ENCODE data around the gene ARHGAP11A.

DNA sequence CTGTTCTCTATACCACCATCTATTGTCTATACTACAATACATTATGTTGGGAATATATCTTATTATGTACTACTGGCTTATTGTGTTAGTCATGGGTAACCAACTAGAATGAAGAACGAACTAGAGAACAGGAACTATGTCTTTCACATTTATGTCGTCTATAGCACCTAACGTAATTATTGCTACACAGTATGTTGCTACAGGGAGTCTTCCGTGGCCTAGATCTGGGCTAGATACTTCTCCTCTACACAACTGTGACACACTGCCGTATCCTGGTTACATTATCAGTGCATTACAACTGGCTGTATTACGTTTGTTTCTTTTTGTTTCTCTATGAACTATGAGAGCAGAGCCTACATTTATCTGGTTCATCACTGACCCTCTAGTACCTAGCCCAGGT lies 60.2 kb downstream of the ARHGAP11A start:
- TF ChIP-seq, protein P1, sequence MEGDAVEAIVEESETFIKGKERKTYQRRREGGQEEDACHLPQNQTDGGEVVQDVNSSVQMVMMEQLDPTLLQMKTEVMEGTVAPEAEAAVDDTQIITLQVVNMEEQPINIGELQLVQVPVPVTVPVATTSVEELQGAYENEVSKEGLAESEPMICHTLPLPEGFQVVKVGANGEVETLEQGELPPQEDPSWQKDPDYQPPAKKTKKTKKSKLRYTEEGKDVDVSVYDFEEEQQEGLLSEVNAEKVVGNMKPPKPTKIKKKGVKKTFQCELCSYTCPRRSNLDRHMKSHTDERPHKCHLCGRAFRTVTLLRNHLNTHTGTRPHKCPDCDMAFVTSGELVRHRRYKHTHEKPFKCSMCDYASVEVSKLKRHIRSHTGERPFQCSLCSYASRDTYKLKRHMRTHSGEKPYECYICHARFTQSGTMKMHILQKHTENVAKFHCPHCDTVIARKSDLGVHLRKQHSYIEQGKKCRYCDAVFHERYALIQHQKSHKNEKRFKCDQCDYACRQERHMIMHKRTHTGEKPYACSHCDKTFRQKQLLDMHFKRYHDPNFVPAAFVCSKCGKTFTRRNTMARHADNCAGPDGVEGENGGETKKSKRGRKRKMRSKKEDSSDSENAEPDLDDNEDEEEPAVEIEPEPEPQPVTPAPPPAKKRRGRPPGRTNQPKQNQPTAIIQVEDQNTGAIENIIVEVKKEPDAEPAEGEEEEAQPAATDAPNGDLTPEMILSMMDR (IDR thresholded peaks at IDR 0.05; ENCODE audit: insufficient read depth, low read length, poor library complexity, severe bottlenecking) = no peak
- no peak for TF ChIP-seq EZH2phosphoT487 (conservative IDR thresholded peaks at IDR 0.05; ENCODE audit: low read length)
